ENCODE measurements around the gene SDK1. TPM values are rescaled to one million over a fixed set of nuclear protein-coding genes. Genes with fewer than 3 reads are reported as not detected.

Gene SDK1
- total RNA-seq, 4 donors from 2014 or later = 1.2 to 1.8 (median 1.5) TPM

GRCh38 chr7:3267966-3268690 lies 32.9 kb upstream of the SDK1 start:
- in situ Hi-C loops (cut with MboI; ENCODE audit: low sequenced_read_pairs in 4 of 4) = no loop called here
- H3K27me3 ChIP-seq = no peaks in the 10 kb centered on the region
- no peaks in the 10 kb centered on the region for H3K36me3 ChIP-seq
- no peak for ATAC-seq
- H3K27ac ChIP-seq = no peak overlapping the region
- no peak for TF ChIP-seq CTCF (IDR thresholded peaks at IDR 0.05 in 4 of 5, conservative IDR thresholded peaks at IDR 0.05 in 1 of 5)
- no peak for TF ChIP-seq POLR2A (IDR thresholded peaks at IDR 0.05)
- no peaks in the 10 kb centered on the region for H3K4me1 ChIP-seq
- no peak for DNase-seq
- H3K4me3 ChIP-seq = no peak overlapping the region
- H3K9me3 ChIP-seq = no peaks in the 10 kb centered on the region
- intact Hi-C loops (cut with DNase I; ENCODE audit: low total_unique reads) = no loop called here

DNA sequence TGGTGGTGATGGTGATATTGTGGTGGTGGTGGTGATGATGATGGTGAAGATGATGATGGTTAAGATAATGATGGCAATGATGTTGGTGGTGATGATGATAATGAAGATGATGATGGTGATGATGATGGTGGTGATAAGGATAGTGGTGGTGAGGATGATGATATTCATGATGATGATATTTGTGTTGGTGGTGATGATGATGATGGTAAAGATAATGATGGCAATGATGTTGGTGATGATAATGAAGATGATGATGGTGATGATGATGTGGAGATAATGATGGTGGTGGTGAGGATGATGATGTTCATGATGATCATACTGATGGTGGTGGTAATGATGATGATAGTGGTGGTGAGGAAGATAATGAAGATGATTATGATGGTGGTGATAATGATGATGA lies 30.7 kb upstream of the SDK1 start:
- DNase-seq (no peak), ATAC-seq (no peak)
- in situ Hi-C loops (cut with MboI; ENCODE audit: low sequenced_read_pairs in 4 of 4) (no loop called here), intact Hi-C loops (cut with DNase I; ENCODE audit: low total_unique reads) (no loop called here)
- Histone ChIP-seq H3K36me3 (no peaks in the 10 kb centered on the region), H3K27me3 (no peaks in the 10 kb centered on the region), H3K27ac (no peak overlapping the region), H3K4me3 (no peak overlapping the region), H3K9me3 (no peaks in the 10 kb centered on the region), H3K4me1 (no peaks in the 10 kb centered on the region)
- TF ChIP-seq CTCF (IDR thresholded peaks at IDR 0.05 in 4 of 5, conservative IDR thresholded peaks at IDR 0.05 in 1 of 5) = no peak
- no peak for TF ChIP-seq POLR2A (IDR thresholded peaks at IDR 0.05)

DNA sequence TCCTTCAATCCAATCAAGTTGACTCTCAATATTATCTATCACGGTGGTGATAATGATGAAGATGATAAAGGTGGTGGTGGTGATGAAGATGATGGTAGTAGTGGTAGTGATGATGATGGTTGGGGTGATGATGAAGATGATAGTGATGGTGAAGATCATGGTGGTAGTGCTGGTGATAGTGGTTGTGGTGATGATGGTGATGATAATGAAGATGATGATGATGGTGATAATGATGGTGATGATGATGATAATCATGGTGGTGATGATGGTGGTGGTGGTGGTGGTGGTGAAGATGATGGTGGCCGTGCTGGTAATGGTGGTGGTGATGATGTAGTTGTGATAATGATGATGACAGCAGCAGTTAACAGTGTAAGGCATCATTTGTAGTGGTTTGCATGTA lies 29.8 kb upstream of the SDK1 start:
- ATAC-seq = no peak
- no peaks in the 10 kb centered on the region for H3K27me3 ChIP-seq
- no peak overlapping the region for H3K27ac ChIP-seq
- no peaks in the 10 kb centered on the region for H3K36me3 ChIP-seq
- TF ChIP-seq CTCF (IDR thresholded peaks at IDR 0.05 in 4 of 5, conservative IDR thresholded peaks at IDR 0.05 in 1 of 5) = no peak
- TF ChIP-seq POLR2A (IDR thresholded peaks at IDR 0.05) = no peak
- no peaks in the 10 kb centered on the region for H3K4me1 ChIP-seq
- no peak for DNase-seq
- in situ Hi-C loops (cut with MboI; ENCODE audit: low sequenced_read_pairs in 4 of 4) = no loop called here
- intact Hi-C loops (cut with DNase I; ENCODE audit: low total_unique reads) = no loop called here
- H3K4me3 ChIP-seq = no peak overlapping the region
- no peaks in the 10 kb centered on the region for H3K9me3 ChIP-seq

DNA sequence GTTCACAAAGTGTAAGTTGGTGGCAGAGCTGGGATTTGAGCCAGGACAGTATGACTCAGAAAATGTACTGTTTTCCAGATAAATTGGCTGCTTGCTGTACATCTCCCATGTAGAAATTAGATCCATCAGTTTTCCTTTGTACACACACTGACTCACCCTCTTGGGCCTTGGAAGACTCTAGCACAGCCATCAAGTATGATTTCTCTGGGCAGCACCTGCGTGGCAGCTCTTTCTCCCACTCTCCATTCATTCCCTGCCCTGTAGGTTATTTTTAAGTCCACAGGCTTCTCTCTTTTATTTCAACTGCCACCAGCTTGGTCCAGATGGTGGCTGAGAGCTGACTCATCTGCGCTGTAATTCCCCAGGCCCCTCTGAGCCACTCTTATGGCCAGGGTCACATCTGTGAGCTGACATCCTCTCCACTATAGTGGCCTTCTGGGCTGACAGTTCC lies 28.3 kb upstream of the SDK1 start:
- in situ Hi-C loops (cut with MboI; ENCODE audit: low sequenced_read_pairs in 4 of 4) = no loop called here
- Histone ChIP-seq H3K27me3 (no peaks in the 10 kb centered on the region), H3K27ac (no peak overlapping the region), H3K9me3 (peaks cover 0 to 4% (median 0%) of the 10 kb centered on the region in 3 donors), H3K4me1 (no peaks in the 10 kb centered on the region), H3K4me3 (no peak overlapping the region), H3K36me3 (no peaks in the 10 kb centered on the region)
- TF ChIP-seq CTCF (IDR thresholded peaks at IDR 0.05 in 4 of 5, conservative IDR thresholded peaks at IDR 0.05 in 1 of 5) (no peak), POLR2A (IDR thresholded peaks at IDR 0.05) (no peak)
- intact Hi-C loops (cut with DNase I; ENCODE audit: low total_unique reads) = no loop called here
- DNase-seq (no peak), ATAC-seq (no peak)

DNA sequence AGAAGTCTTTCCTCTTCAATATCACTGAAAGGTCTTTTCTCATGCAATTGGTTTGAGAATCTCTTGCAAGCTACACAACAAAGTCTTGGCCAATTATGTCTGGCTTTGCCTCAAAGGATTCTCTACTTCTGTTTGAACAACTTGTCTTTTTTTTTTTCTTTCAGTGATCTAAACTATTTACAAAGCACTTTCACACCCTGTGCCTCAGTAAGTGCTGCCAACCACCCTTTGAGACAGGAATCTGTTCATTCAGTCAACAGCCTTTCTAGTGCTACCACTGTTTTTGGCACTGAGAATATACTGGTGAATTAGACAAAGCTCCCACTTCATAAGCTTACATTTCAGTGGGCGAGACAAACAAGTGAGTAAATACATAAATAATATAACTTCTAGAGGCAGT lies 26.9 kb upstream of the SDK1 start:
- H3K4me1 ChIP-seq = no peaks in the 10 kb centered on the region
- H3K9me3 ChIP-seq = peaks cover 0 to 4% (median 0%) of the 10 kb centered on the region in 3 donors
- H3K27ac ChIP-seq = no peak overlapping the region
- H3K4me3 ChIP-seq = no peak overlapping the region
- H3K36me3 ChIP-seq = no peaks in the 10 kb centered on the region
- ATAC-seq (no peak), DNase-seq (no peak)
- in situ Hi-C loops (cut with MboI; ENCODE audit: low sequenced_read_pairs in 4 of 4) (no loop called here), intact Hi-C loops (cut with DNase I; ENCODE audit: low total_unique reads) (no loop called here)
- H3K27me3 ChIP-seq = no peaks in the 10 kb centered on the region
- no peak for TF ChIP-seq POLR2A (IDR thresholded peaks at IDR 0.05)
